ENCODE results near the gene GPBP1. TPM values are rescaled to one million over a fixed set of nuclear protein-coding genes. Genes with fewer than 3 reads are reported as not detected.

GPBP1 gene
- total and polyA plus RNA-seq, 2 donors (not counting 3 experiments of a cell fraction or from before 2014, with no cell fraction given): 11.7 to 57.4 TPM

DNA sequence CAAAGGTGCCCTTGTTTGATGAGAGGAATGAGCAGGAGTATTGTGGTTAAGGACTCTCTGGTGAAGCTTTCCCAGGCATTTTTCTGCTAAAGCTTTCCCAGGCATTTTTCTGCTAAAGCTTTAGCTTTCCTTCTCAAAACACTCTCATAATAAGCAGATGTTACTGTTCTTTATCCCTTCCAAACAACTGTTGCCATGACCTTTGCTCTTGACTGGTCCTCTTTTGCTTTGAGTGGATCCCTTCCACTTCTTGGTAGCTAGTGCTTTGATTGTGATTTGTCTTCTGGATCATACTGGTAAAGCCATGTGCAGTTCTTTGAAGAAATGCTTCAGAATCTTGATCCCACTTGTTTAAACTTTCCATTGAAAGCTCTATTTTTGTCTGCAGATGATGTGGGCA, 85.8 kb downstream of the GPBP1 start:
- no peaks in the 10 kb centered on the region for H4K20me1 ChIP-seq (replicated peaks; ENCODE audit: control insufficient read depth, extremely low read depth, insufficient read depth, low read length)
- H3K9ac ChIP-seq (replicated peaks; ENCODE audit: extremely low read depth, insufficient read depth, low read length): no peak overlapping the region
- H3K9me1 ChIP-seq (replicated peaks; ENCODE audit: control insufficient read depth, extremely low read depth, insufficient read depth, low read length): no peaks in the 10 kb centered on the region
- H3K9me3 ChIP-seq (replicated peaks; ENCODE audit: control insufficient read depth, insufficient read depth, low read length): no peaks in the 10 kb centered on the region
- H3K79me2 ChIP-seq (ENCODE audit: control insufficient read depth, insufficient read depth, low read length): no peaks in the 10 kb centered on the region
- no peak overlapping the region for H3K27ac ChIP-seq (ENCODE audit: insufficient read depth, low read depth, low read length)
- no peak overlapping the region for H3K4me2 ChIP-seq (ENCODE audit: insufficient read depth, low read length)
- H3K4me3 ChIP-seq (replicated peaks in 1 of 3; ENCODE audit: insufficient read depth in 1 of 3, low read depth in 1 of 3, low read length in 3 of 3): no peak overlapping the region
- DNase-seq (ENCODE audit: low read depth, low spot score): no peak
- H3K36me3 ChIP-seq (ENCODE audit: control insufficient read depth in 2 of 2, extremely low read depth in 1 of 2, insufficient read depth in 2 of 2, low read length in 2 of 2): peaks cover 8 to 10% of the 10 kb centered on the region in 2 experiments
- CTCF ChIA-PET: no interaction called here
- intact Hi-C loops (cut with micrococcal nuclease): no loop called here
- no peak for FAIRE-seq
- no peaks in the 10 kb centered on the region for H3K27me3 ChIP-seq (ENCODE audit: control insufficient read depth in 2 of 2, insufficient read depth in 2 of 2, low read length in 2 of 2)
- dilution Hi-C loops (cut with MboI; ENCODE audit: extremely low pct_ligation_motif_present, low sequenced_read_pairs): no loop called here
- POLR2A ChIA-PET: no interaction called here
- BruUV-seq (replicated peaks): no TSS peak
- no peak overlapping the region for H2AFZ ChIP-seq (ENCODE audit: low read depth, low read length)
- TF ChIP-seq GATA2 (IDR thresholded peaks at IDR 0.05; ENCODE audit: insufficient read depth, insufficient read length, low read depth, low read length): no peak
- no peaks in the 10 kb centered on the region for H3K4me1 ChIP-seq (ENCODE audit: control insufficient read depth, extremely low read depth, insufficient read depth, low read length)

DNA sequence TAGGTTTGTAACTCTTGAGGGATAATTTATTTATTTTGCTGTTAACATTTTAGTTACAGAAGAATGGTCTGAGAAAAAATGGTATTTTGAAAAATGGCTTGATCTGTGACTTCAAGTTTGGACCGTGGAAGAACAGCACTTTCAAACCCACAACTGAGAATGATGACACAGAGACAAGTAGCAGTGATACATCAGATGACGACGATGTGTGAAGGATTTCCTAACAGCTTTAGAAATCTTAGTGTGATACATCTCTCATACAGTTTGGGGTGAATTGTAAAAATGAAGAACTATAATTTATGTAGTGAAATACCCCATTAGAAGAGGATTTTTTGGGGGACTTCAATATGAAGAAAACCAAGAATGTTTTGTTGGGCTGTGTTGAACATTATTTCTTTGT, 88.7 kb downstream of the GPBP1 start:
- peaks cover 8 to 10% of the 10 kb centered on the region in 2 experiments for H3K36me3 ChIP-seq (ENCODE audit: control insufficient read depth in 2 of 2, extremely low read depth in 1 of 2, insufficient read depth in 2 of 2, low read length in 2 of 2)
- dilution Hi-C loops (cut with MboI; ENCODE audit: extremely low pct_ligation_motif_present, low sequenced_read_pairs): no loop called here
- no peak for FAIRE-seq

More for the DNA sequence above, 88.7 kb downstream of the GPBP1 start:
- no peaks in the 10 kb centered on the region for H3K4me1 ChIP-seq (ENCODE audit: control insufficient read depth, extremely low read depth, insufficient read depth, low read length)
- no peak for DNase-seq (ENCODE audit: low read depth, low spot score)
- POLR2A ChIA-PET: no interaction called here
- H2AFZ ChIP-seq (ENCODE audit: low read depth, low read length): no peak overlapping the region
- no TSS peak for BruUV-seq (replicated peaks)
- no peaks in the 10 kb centered on the region for H4K20me1 ChIP-seq (replicated peaks; ENCODE audit: control insufficient read depth, extremely low read depth, insufficient read depth, low read length)
- CTCF ChIA-PET: no interaction called here
- no peaks in the 10 kb centered on the region for H3K79me2 ChIP-seq (ENCODE audit: control insufficient read depth, insufficient read depth, low read length)
- no peaks in the 10 kb centered on the region for H3K9me3 ChIP-seq (replicated peaks; ENCODE audit: control insufficient read depth, insufficient read depth, low read length)
- no peak for TF ChIP-seq MYC (IDR thresholded peaks at IDR 0.05; ENCODE audit: low read depth, low read length)
- TF ChIP-seq, protein P1, sequence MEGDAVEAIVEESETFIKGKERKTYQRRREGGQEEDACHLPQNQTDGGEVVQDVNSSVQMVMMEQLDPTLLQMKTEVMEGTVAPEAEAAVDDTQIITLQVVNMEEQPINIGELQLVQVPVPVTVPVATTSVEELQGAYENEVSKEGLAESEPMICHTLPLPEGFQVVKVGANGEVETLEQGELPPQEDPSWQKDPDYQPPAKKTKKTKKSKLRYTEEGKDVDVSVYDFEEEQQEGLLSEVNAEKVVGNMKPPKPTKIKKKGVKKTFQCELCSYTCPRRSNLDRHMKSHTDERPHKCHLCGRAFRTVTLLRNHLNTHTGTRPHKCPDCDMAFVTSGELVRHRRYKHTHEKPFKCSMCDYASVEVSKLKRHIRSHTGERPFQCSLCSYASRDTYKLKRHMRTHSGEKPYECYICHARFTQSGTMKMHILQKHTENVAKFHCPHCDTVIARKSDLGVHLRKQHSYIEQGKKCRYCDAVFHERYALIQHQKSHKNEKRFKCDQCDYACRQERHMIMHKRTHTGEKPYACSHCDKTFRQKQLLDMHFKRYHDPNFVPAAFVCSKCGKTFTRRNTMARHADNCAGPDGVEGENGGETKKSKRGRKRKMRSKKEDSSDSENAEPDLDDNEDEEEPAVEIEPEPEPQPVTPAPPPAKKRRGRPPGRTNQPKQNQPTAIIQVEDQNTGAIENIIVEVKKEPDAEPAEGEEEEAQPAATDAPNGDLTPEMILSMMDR (IDR thresholded peaks at IDR 0.05; ENCODE audit: extremely low read depth in 1 of 2, insufficient read depth in 1 of 2, low read depth in 1 of 2, low read length in 2 of 2): no peak
- TF ChIP-seq FOS (IDR thresholded peaks at IDR 0.05; ENCODE audit: borderline replicate concordance, insufficient read depth, low read length): no peak
- TF ChIP-seq, protein P2, sequence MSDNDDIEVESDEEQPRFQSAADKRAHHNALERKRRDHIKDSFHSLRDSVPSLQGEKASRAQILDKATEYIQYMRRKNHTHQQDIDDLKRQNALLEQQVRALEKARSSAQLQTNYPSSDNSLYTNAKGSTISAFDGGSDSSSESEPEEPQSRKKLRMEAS (IDR thresholded peaks at IDR 0.05; ENCODE audit: insufficient read depth, insufficient read length): no peak
- no peak for TF ChIP-seq EZH2 (IDR thresholded peaks at IDR 0.05; ENCODE audit: borderline replicate concordance, low read depth, low read length, severe bottlenecking)
- TF ChIP-seq POLR2A (IDR thresholded peaks at IDR 0.05; ENCODE audit: low read depth, low read length): no peak
- no peak for TF ChIP-seq GATA2 (IDR thresholded peaks at IDR 0.05; ENCODE audit: insufficient read depth, insufficient read length, low read depth, low read length)
- TF ChIP-seq POLR2AphosphoS5 (IDR thresholded peaks at IDR 0.05; ENCODE audit: insufficient read depth, low read depth, low read length): no peak
- TF ChIP-seq JUN (IDR thresholded peaks at IDR 0.05; ENCODE audit: borderline replicate concordance, insufficient read depth, insufficient read length, low read depth): no peak
- no peak overlapping the region for H3K4me3 ChIP-seq (replicated peaks in 1 of 3; ENCODE audit: insufficient read depth in 1 of 3, low read depth in 1 of 3, low read length in 3 of 3)
- no peak overlapping the region for H3K9ac ChIP-seq (replicated peaks; ENCODE audit: extremely low read depth, insufficient read depth, low read length)
- H3K27me3 ChIP-seq (ENCODE audit: control insufficient read depth in 2 of 2, insufficient read depth in 2 of 2, low read length in 2 of 2): no peaks in the 10 kb centered on the region
- H3K4me2 ChIP-seq (ENCODE audit: insufficient read depth, low read length): no peak overlapping the region
- intact Hi-C loops (cut with micrococcal nuclease): no loop called here
- H3K27ac ChIP-seq (ENCODE audit: insufficient read depth, low read depth, low read length): no peak overlapping the region
- H3K9me1 ChIP-seq (replicated peaks; ENCODE audit: control insufficient read depth, extremely low read depth, insufficient read depth, low read length): no peaks in the 10 kb centered on the region
